Fibroblast of skin of right biceps (primary cell): ENCODE results near the gene SLC1A7.

ENCODE experiments used
- DNase-seq: peaks from one replicate; pipeline ENCODE4 v3.0.0-alpha.2; 2013

The SLC1A7 gene

DNA sequence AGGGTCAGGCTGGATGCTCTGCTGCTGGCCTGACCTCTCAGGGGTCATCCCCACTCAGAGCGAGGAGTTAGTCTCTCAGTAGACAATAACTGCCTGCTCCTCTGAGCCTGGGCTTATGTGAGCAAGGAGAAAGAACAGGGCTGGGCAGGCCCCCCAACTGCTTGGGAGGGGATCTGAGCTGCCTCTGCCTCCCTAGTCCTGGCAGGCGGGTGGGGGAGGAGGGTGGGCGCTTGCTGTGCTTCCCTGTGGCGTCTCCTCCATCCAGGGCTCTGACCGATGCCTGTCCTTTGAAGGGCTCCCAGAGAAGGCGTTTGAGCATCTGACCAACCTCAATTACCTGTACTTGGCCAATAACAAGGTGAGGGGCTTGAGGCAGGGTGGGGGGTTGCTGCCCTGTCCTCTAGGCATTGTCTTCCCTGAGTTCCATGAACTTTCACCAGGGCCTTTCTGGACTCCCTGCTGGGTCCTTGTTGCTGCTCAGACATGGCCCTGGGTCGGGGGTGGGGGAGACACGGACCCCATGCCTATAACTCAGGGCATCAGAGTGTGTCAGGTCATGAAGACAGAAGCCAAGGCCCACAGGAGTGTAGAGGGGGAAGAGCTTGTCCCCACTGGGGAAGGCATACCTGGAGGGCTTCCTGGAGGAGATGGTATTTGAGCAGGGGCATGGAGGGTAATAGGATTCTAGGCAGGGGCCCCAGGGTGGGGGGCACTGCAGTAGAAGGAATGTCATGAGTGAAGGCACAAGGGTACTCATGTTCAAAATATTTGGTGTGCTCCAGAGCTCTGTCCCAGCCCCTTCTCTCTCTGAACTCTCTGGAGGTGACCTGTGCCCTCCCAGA lies 67.9 kb downstream of the SLC1A7 start:
- no peak for DNase-seq

- DNase-seq, result no peak
Observed at GRCh38 chr1:53073868-53074311, 68.5 kb downstream of the SLC1A7 start.

DNA sequence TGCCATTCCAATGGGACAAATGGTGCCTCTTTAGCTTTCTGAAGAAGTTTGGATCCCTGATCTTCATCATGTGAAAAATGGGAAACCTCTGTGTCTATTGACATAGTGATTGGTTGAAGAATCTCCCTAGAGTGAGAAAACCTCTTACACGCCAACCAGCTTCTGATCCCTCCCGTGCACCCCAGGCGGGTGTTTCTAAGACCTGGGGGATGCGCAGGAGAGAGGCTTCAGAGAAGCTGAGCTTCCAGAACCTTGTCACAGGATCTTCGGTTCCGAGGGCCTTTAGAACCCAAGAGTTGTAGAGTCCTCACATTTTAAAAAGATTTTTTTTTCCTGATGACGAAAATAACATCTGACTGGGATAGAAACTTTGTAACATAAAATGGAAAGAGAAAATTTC lies 69.2 kb downstream of the SLC1A7 start:
- DNase-seq, result no peak

- DNase-seq, result no peak
Observed at GRCh38 chr1:53071915-53072314, 70.5 kb downstream of the SLC1A7 start.

DNA sequence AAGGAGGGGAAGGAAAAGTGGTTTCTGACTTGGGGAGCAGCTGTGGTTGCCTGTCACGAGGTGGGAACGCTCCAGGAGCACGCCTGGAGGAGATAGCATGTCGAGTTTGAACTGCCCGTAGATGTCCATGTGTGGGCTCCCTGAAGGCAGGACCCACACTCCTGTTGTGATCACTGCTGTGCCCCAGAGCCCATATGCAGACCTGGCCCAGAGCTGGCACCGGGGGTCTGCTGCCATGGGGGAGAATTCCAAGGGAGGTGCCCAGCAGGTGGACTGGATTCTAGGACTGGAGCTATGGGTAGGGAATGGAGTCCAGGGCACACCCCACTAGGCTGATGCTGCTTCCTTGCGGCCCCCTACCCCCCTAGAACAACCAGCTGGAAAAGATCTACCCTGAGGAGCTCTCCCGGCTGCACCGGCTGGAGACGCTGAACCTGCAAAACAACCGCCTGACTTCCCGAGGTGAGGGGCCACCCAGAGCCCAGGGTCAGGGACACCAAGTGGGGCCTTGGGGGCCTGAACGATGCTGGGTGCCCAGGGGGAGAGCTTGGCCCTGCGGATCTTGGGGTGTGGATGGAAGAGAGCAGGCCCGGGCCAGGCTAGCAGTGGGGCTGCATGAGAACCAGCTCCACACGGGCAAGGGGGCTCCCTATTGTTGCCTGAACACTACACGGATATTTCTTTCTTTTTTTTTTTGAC lies 71.1 kb downstream of the SLC1A7 start:
- DNase-seq, result no peak

DNA sequence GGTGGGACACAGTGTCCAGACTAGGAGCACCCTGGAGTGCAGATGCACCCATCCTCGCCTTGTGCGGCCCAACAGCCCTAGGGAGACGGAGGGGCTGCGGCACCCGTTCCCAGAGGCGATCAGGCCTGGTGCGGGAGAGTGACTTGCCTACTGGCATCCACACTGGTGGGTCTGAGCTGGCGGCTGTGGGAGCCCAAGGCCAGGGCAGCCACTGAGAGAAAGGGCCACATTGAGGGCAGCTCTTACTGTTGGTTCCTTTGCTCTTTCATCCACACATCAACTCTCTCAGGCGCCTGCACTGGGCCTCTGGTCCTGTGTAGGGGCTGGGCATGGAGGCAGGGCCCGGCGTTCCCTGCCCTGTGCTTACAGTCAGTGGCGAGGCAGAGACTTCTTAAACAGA lies 71.8 kb downstream of the SLC1A7 start:
- no peak for DNase-seq

GRCh38 chr1:53069663-53070327 lies 72.6 kb downstream of the SLC1A7 start:
- no peak for DNase-seq

DNA sequence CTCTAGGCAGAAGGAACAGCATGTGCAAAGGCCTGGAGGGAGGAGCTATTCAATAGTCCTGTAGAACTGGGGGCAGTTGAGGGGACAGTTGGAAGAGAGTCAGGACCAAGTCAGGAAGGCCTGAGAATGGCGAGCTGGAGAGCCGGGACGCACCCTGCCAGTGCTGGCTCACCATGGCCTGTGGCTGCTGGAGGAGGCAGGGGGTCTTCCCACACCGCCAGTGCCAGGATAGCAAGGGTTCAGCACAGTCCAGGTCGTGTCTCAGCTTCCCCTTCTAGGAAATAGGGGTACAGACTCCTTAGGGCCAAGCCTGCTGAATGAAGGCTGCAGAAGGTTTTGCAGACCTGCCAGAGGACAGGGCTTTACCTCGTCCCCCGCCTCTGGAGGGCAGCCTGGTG lies 73.2 kb downstream of the SLC1A7 start:
- no peak for DNase-seq

DNA sequence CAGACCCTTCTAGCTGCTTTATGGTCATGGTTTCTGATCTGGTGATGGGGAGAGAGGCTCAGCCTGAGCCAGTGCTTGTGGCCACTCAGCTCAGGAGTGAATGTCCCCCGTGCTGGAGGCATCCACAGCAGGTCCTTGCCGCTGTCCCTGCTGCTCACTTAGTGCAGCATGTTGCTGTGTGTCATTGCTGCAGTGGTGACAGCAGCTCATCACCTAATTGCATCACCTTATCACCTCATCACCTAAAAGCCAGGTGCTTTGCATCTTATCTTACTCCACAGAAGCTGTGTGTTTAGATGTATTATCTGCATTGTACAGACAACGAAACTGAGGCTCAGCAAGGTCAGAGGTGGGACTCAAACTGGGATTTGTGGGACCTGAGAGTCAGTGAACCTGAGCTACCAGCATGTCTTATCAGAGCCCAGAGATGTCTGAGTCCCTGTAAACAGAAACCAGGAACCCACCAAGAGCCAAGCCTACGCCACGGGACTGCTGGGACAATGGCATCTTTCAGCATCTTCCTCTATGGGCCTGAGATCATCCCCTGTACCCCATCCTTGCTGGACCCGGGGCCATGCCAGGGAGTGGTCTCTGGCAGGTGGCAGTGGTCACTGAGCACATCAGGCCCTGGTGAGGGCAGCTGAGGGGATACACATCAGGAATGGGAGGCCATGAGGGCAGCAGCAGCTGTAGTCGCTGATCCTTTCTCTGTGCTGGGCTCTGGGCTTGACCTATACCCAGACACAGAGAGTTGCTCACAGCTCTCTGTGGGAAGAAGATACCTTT lies 73.9 kb downstream of the SLC1A7 start:
- no peak for DNase-seq

- no peak for DNase-seq
Observed at GRCh38 chr1:53067886-53068285, 74.6 kb downstream of the SLC1A7 start.

GRCh38 chr1:53066891-53067738 lies 75.3 kb downstream of the SLC1A7 start:
- no peak for DNase-seq

DNA sequence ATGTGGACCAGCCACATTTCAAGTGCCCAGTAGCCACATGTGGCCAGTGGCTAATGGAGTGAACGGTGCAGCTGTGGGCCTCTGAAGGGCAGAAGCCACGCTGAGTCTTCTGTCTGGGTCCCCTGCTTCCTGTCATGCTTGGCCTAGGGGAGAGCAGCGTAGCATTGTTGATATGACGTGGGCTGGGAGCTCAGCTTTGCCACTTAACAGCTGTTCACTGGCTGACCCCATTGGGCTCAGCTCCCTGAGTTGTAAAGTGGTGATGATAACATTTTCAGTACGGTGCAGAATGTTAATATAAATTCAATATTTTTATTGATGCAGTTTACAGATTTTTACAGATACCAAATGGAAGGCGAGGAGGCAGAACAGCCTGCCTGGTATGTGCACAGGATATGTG lies 76.0 kb downstream of the SLC1A7 start:
- DNase-seq, result no peak

- no peak for DNase-seq
Observed at GRCh38 chr1:53065391-53065790, 77.0 kb downstream of the SLC1A7 start.

- DNase-seq, result no peak
Observed at GRCh38 chr1:53063744-53064515, 78.5 kb downstream of the SLC1A7 start.

GRCh38 chr1:53062708-53063591 lies 79.5 kb downstream of the SLC1A7 start:
- no peak for DNase-seq

DNA sequence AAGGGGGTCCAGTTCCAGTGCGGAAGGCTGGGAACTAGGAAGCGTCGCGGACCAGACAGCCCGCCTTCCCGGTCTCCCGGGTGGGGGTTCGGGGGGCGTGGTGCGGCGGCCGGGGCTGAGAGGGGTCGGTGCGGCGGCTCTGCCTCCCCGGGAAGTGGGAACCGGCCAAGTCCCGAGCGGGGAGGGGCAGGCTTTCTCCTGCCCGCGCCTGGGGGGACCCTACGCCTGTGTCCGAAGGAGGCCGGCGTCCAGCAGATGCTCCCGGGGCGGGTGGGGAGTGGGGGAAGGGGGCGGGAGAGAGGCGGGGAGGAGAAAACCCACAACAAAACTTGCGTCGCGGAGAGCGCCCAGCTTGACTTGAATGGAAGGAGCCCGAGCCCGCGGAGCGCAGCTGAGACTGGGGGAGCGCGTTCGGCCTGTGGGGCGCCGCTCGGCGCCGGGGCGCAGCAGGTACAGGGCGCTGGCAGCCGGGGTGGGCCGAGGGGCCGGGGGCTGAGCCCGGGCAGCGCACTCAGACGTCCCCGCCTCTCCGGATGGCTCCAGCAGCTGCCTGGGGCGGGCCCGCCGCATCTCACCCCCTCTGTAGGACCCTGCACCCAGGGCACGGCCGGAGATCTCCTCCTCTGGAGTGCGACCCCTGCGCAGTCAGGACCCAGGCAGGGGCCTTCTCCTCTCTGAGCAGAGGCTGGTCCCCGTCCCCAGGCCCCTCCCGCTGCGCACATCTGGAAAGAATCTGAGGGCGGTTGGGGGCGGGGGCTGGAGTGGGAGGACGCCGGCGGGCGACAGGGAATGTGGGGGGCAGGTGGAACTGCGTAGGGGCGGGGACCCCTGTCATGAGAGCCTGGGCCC lies 80.4 kb downstream of the SLC1A7 start, which contains the start of gene PODN:
PODN (plus strand) TSS at position 355 of the 849 bp plus-strand sequence. CDS start 7,643 bp downstream, outside the sequence.
- peak; percentile 29 for DNase-seq

- DNase-seq, result peak; percentile 28
Observed at GRCh38 chr1:53061123-53061858, 81.1 kb downstream of the SLC1A7 start.

- peak; percentile 83 for DNase-seq
Observed at GRCh38 chr1:53060579-53060978, 81.9 kb downstream of the SLC1A7 start.
